ENCODE measurements around the gene BCAS2. TPM values are rescaled to one million over a fixed set of nuclear protein-coding genes. Genes with fewer than 3 reads are reported as not detected.

The BCAS2 gene
- total RNA-seq, 1 donor from 2014 or later, result 39.5 TPM

- peaks cover 4% of the 10 kb centered on the region for H3K9me3 Mint-ChIP-seq
Measured at GRCh38 chr1:114595602-114596001, 14.2 kb upstream of the BCAS2 start.

GRCh38 chr1:114594046-114594445 is 12.6 kb upstream of the BCAS2 start:
- Mint-ChIP-seq H3K9me3 (peaks cover 4% of the 10 kb centered on the region), H3K4me3 (no peak overlapping the region), H3K4me1 (no peaks in the 10 kb centered on the region), H3K36me3 (peaks cover 2% of the 10 kb centered on the region), H3K27me3 (ENCODE audit: low read depth) (peaks cover under 1% of the 10 kb centered on the region), H3K27ac (no peak overlapping the region)
- TF ChIP-seq CTCF (IDR thresholded peaks at IDR 0.05; ENCODE audit: unreplicated experiment), result no peak
- DNase-seq (ENCODE audit: low spot score in 2 of 2, unreplicated experiment in 2 of 2), result no peak

More at GRCh38 chr1:114595602-114596001, 14.2 kb upstream of the BCAS2 start:
- H3K36me3 Mint-ChIP-seq, result peaks cover 2% of the 10 kb centered on the region
- H3K27ac Mint-ChIP-seq, result no peak overlapping the region
- H3K27me3 Mint-ChIP-seq (ENCODE audit: low read depth), result no peaks in the 10 kb centered on the region
- no peak for TF ChIP-seq CTCF (IDR thresholded peaks at IDR 0.05; ENCODE audit: unreplicated experiment)
- no peaks in the 10 kb centered on the region for H3K4me1 Mint-ChIP-seq
- H3K4me3 Mint-ChIP-seq, result no peak overlapping the region
- DNase-seq (ENCODE audit: low spot score in 2 of 2, unreplicated experiment in 2 of 2), result no peak

GRCh38 chr1:114589122-114589521 is 7.7 kb upstream of the BCAS2 start:
- Mint-ChIP-seq H3K27ac (no peak overlapping the region), H3K36me3 (no peaks in the 10 kb centered on the region), H3K4me1 (peaks cover 9% of the 10 kb centered on the region), H3K9me3 (no peaks in the 10 kb centered on the region), H3K27me3 (ENCODE audit: low read depth) (peaks cover 2% of the 10 kb centered on the region), H3K4me3 (no peak overlapping the region)
- no peak for DNase-seq (ENCODE audit: low spot score in 2 of 2, unreplicated experiment in 2 of 2)
- TF ChIP-seq CTCF (IDR thresholded peaks at IDR 0.05; ENCODE audit: unreplicated experiment), result no peak

- peak overlapping the region; percentile 7 for H3K27ac Mint-ChIP-seq
- no peaks in the 10 kb centered on the region for H3K36me3 Mint-ChIP-seq
- no peak overlapping the region for H3K4me3 Mint-ChIP-seq
- no peak for TF ChIP-seq CTCF (IDR thresholded peaks at IDR 0.05; ENCODE audit: unreplicated experiment)
- peaks cover 2% of the 10 kb centered on the region for H3K27me3 Mint-ChIP-seq (ENCODE audit: low read depth)
- no peak for DNase-seq (ENCODE audit: low spot score in 2 of 2, unreplicated experiment in 2 of 2)
- peaks cover 10% of the 10 kb centered on the region for H3K4me1 Mint-ChIP-seq
- no peaks in the 10 kb centered on the region for H3K9me3 Mint-ChIP-seq
Measured at GRCh38 chr1:114588196-114588689, 6.8 kb upstream of the BCAS2 start.

GRCh38 chr1:114587203-114587991 is 6.0 kb upstream of the BCAS2 start:
- Mint-ChIP-seq H3K27ac (no peak overlapping the region), H3K4me1 (peaks cover 12% of the 10 kb centered on the region), H3K27me3 (ENCODE audit: low read depth) (peaks cover 2% of the 10 kb centered on the region), H3K9me3 (no peaks in the 10 kb centered on the region), H3K36me3 (no peaks in the 10 kb centered on the region), H3K4me3 (no peak overlapping the region)
- TF ChIP-seq CTCF (IDR thresholded peaks at IDR 0.05; ENCODE audit: unreplicated experiment), result no peak
- DNase-seq (ENCODE audit: low spot score in 2 of 2, unreplicated experiment in 2 of 2), result no peak

Measured in mesothelial cell of epicardium (in vitro differentiated cells).